Fibroblast of lung (primary cell): ENCODE measurements around the gene COG5.

Source experiments
- EZH2 ChIP-seq: IDR thresholded peaks from 2 replicates; pipeline ENCODE4 v1.5.1; 2012; ENCODE audit warnings: low read length, control low read depth, mild to moderate bottlenecking; ENCODE audit errors: missing control alignments
- TF ChIP-seq, protein P1 (sequence below), 2 donors: IDR thresholded peaks in 1 of 2; conservative IDR thresholded peaks in 1 of 2; 1 replicate in 1 of 2; 2 replicates in 1 of 2; pipeline ENCODE4 v1.5.1; 2011 to 2012; ENCODE audit warnings: low read length in 2 of 2, control low read depth in 1 of 2, inconsistent platforms in 1 of 2, low read depth in 1 of 2, mild to moderate bottlenecking in 1 of 2

DNA sequence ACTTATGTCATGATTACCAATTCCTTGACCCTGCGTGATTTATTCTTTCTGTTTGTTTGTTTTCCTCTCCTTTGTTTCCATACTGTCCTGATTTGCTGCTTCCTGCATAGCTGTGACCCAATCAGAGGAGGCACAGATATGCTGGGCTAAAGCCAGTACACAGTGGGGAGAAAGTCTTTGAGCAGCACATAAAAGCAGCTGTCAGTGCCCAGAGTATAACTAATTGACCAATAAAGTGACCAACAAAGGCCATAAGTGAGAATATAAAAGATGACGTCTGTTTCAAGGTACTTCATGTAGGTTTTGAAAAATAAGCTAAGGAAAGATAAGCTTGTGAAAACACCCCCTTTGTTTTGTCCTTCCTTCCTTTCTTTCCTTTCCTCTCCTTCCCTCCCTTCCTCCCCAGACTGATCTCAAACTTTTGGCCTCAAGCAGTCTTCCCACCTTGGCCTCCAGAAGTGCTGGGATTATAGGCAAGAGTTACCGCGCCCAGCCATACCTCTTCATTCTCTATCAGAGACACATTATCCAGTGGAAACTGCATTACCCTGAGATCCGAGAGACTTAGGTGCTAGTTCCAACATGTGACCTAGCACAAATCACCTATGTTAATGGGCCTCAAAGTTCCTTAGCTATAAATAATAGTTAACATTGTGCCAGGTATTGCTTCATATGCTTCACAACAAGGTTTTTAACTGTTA is 33.3 kb upstream of the COG5 start:
- TF ChIP-seq, protein P1, sequence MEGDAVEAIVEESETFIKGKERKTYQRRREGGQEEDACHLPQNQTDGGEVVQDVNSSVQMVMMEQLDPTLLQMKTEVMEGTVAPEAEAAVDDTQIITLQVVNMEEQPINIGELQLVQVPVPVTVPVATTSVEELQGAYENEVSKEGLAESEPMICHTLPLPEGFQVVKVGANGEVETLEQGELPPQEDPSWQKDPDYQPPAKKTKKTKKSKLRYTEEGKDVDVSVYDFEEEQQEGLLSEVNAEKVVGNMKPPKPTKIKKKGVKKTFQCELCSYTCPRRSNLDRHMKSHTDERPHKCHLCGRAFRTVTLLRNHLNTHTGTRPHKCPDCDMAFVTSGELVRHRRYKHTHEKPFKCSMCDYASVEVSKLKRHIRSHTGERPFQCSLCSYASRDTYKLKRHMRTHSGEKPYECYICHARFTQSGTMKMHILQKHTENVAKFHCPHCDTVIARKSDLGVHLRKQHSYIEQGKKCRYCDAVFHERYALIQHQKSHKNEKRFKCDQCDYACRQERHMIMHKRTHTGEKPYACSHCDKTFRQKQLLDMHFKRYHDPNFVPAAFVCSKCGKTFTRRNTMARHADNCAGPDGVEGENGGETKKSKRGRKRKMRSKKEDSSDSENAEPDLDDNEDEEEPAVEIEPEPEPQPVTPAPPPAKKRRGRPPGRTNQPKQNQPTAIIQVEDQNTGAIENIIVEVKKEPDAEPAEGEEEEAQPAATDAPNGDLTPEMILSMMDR (conservative IDR thresholded peaks at IDR 0.05 in 1 of 2, IDR thresholded peaks at IDR 0.05 in 1 of 2; ENCODE audit: low read depth in 1 of 2, low read length in 2 of 2): no peak
- TF ChIP-seq EZH2: no peak
